Activated T-helper 1 cell treated with Interleukin-2 at 50 U/mL for 16 hours (primary cell): ENCODE measurements around the gene CIC.
A peak's percentile ranks its signal among the peaks of the same experiment; 100 is the strongest.

Source experiments
- DNase-seq: peaks from one replicate; pipeline ENCODE4 v3.0.0-alpha.2; 2020; ENCODE audit warnings: low read depth

The CIC gene

GRCh38 chr19:42277821-42278451 is 8.9 kb downstream of the CIC start:
- DNase-seq, result no peak

DNA sequence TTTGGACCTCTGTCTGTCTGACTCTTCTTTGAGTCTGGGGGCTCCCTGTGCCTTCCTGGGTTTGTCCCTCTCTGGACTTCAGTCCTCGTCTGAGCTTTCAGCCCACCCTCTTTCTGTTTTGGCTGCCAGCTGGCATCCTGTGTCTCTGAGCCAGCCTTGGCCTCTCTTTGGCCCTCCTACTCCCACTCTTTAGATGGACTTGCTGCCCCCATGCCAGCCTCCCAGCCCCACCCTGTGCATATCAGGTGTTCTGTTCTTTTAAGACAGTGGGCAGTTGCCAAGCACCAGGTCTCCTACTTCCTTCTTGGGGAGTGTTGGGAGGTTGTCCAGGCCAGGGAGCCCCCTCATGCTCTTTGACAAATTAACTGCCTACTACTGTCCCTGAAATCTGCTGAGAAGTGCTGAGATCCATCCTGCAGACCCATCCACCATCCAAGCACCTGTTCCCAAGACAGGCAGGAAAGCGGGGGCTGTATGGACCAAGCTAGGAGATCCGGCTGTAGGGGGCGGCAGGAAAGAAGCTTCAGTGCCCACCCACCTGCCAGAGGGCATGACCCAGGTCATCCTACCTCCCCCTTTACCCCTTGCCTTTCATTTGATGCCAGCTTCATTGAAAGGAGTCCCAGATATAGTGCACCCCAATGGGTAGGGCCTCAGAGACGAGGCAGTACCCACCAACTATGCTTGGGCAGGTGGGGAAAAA is 9.6 kb downstream of the CIC start:
- no peak for DNase-seq

DNA sequence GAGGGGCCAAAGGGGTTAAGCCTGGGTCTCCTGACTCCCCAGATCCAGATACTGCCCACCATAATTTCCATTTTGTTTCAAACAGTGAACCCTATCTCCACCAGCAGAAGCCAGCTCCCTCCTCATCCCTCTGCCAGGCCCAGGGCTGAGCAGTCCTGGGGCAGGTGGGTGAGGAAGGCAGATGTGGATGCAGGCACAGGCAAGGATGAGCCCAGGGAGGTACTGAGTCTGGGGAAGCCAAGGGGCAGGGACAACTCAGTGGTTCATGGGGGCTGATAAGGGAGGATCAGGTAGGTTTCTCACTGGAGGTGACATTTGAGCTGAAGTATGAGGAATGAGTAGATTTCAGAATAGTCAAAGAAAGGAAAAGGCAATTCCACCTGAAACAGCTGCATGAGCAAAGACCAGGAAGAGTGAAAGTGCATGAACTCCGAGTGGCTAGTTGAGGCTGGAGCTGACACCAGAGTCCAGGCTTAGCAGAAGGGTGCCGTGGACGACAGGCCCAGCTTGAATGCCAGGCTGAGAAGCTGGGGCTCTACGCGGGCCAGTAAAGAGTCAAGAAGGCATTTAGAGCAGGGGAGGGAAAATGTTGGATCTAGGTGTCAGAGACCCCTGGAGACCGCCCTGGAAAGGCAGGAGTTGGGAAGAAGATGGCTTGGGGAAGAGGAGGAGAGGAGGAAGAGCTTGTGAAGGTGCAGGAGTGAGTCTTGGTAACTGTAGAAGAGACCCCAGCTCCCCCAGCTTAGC is 10.3 kb downstream of the CIC start:
- no peak for DNase-seq

DNA sequence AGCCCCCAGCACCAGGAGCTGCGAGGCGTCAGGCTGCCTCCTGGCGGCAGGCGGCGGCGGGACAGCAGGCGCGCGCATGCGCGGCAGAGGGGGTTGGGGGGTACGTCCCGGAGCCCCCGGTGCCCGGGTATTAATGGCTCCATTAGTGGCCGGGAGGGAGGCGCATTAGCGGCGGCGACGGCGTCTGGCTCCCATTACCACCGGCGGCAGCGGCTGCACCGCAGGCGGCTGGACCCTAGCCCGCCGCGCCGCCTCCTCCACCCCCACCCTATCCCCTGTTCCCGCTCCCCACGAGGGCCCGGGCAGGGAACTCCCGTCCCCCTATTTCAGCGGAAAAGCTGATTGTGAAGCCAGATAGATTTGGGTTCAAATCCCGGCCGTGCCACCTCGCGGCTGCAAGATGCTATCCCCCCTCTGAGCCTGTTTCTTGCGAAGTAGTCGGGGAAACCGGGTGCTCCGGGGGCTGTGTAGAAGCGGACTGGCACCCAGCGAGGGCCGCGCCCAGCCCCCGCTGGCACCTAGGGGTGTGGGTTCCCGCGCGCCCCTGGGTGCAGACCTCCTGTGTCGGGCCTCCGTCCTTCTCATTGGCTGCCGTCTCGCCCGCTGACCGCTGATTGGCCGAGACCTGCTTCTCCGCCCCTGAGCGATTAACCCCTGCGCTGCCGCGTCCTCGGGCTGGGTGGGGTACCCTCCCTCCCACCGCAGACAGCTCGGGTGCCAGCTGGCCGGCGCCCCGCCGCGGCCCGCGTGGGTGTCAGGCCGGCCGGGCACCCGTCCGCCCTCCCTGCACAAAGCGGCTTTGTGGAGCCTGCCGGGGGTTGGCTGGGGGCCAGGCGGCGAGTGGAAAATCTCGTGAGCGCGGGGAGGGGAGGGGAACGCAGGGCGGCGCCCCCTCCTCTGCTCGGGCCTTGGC is 11.1 kb downstream of the CIC start:
- DNase-seq, result peak; percentile 78

- DNase-seq, result no peak
Measured at GRCh38 chr19:42280815-42281145, 11.7 kb downstream of the CIC start.

GRCh38 chr19:42281146-42281826 is 12.2 kb downstream of the CIC start:
- DNase-seq, result no peak

DNA sequence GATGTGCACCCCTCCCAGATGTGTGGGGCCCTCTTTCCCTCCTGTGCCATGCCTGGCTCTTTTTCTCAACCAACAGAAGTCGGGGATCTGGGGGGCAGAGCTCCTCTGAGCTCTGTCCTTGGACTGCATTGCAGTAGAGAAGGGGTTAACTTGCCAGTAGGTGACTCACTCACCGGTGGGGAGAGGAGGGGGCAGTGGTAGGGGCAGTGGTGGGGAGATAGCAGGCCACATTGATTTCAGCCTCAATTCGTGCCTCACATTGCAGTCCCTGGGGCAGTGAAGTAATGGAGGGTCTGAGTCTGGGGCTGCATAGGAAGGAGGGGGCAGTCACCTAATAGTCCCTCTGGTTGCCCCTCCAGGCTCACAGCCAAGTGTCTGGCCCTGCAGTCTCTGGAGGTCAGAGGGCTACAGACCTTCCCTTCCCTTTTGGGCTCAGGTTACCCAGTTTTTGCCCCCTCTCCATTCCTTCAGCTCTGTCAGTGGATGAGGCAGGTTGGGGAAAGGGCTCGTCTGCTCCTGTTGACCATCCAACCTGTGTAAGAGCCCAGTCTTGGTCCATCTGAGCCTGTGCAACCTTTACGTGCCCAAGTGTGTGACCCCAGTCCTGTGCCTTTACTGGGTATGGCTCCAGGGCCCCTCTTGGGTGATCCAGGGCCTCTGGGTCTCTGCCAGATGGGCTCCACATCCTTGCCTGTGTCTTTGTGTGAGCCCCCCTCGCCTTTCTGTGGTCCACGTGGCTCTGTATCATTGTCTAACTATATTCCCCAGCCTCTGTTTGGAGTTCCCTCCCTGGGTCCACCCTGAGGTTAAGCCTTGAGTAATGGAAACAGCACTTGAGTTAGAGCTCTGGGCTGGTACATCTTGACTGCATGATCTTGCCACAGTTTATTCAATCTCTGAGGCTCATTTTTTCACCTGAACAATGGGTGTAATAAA is 13.0 kb downstream of the CIC start:
- DNase-seq, result no peak

- no peak for DNase-seq
Measured at GRCh38 chr19:42282819-42283187, 13.8 kb downstream of the CIC start.

DNA sequence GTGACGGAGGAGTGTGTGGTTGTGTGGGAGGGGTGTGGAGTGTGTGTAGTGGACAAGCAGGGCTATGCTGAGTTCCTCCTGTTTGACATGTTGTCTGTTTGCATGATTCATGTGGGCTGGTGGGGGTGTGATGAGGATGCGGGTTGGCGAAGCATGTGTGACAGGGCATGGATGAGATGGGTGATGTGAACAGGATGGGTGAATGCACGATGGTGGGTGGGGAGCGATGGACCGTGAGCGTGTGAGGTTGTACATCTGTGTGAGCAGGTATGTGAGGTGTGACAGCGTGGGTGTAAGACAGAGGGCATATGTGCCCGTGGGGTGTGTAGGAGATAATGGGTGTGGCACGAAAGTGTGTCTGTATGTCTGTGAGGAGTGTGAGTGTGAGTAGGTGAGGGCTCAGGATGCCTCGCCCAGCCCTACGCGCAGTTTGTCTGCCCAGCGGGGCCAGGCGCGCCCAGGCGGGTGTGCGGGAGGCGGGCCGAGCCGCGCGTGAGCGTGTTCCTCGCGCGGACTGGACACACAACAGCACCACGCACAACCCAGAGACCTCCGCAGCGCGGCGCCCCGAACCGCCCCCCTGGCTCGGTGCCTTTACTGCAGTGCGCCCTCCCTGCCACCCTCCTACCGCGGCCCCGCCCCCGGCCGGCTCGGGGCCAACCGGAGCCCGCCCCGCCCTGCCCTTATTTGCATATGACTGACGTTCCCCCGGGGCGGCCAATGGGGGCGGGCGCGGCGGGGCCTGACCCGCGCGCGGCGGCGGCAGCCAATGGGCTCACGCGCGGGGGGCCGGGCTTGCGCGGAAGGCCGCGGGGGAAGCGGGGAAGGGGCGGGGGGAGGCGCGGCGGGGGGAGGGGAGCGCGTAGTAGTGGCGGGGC is 14.4 kb downstream of the CIC start:
- peak; percentile 98 for DNase-seq

DNA sequence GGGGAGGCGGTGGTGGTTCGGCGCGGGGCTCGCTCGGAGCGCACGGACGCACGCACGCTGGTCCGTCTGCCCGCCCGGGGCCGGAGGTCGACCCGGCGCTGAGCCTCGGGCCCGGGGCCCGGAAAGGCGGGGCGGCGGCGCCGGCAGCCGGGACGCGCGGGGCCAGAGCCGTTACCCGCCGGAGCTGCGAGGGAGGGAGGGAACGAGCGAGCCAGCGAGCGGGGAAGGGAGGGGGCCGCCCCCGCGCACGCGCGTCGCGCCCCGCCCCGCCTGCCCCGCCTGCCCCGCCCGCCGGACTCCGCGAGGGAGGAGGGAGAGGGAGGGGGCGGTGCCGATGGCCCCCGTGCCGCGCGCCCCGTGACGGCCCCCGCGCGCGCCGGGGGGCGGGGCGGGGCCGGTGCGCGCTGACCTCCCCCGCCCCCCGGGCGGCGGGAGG is 15.0 kb downstream of the CIC start:
- peak; percentile 74 for DNase-seq

- DNase-seq, result no peak
Measured at GRCh38 chr19:42284591-42285341, 15.7 kb downstream of the CIC start.

DNA sequence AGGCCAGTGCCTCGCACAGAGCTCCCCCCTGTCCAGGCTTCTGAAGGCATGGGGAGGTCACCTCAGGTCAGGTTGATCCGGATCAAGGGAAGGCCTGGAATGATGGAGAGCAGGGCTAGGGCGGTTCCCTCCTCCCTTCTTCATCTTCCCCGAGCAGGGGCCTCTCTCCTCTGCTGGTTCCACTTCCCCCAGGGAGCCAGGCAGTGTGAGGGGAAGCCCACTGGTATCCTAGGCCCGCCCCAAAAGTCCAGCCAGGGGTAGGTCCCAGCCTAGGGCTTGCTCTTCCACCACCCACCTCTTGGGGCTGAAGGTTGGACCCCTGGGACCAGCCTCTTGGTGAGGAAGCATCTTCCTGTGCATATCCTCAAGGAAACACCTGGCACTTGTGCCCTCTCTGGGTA is 16.5 kb downstream of the CIC start:
- no peak for DNase-seq

DNA sequence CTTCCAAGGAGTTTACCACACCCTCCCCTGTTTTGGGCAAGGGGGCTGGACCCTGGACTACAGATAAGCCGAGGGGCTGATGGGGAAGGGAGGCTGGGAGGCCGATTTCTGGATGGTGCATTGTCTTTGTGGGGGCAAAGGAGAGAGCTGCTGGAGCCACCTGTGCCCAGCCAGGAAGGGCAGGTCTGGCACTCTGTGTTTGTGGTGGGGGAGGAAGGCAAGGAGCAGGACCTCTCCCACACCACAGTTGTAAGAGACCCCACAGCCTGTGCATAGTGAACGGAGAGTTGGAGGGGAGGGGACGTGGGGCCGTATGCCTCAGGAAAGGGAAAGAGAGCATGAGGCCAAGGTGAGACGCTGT is 16.9 kb downstream of the CIC start:
- no peak for DNase-seq

DNA sequence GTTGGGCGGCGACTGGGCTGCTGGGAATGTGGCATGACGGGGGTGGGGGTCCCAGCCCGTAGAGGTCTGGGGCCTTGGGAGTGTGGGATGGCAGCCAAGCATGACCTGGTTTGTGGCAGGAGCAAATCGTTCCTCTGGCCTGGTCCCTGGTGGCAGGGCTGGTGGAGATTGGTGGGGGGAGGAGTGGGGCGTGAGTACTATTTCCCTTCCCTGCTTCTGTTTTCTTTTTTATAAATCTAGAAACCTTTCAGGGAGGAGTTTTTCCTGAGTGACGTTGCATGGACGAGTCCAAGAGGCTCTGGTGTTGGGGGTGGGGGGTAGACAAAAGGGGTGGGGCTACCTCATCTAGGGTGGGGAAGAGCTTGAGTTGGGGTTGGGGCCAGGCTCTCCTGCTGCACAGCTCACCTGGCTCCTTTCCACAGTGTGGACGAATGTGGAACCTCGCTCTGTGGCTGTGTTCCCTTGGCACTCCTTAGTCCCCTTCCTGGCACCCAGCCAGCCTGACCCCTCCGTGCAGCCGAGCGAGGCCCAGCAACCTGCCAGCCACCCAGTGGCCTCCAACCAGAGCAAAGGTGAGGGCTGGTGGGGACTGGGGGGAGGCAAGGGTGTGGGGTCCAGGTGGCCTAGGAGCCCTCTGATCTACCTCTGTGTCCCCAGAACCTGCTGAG is 17.4 kb downstream of the CIC start:
- no peak for DNase-seq

DNA sequence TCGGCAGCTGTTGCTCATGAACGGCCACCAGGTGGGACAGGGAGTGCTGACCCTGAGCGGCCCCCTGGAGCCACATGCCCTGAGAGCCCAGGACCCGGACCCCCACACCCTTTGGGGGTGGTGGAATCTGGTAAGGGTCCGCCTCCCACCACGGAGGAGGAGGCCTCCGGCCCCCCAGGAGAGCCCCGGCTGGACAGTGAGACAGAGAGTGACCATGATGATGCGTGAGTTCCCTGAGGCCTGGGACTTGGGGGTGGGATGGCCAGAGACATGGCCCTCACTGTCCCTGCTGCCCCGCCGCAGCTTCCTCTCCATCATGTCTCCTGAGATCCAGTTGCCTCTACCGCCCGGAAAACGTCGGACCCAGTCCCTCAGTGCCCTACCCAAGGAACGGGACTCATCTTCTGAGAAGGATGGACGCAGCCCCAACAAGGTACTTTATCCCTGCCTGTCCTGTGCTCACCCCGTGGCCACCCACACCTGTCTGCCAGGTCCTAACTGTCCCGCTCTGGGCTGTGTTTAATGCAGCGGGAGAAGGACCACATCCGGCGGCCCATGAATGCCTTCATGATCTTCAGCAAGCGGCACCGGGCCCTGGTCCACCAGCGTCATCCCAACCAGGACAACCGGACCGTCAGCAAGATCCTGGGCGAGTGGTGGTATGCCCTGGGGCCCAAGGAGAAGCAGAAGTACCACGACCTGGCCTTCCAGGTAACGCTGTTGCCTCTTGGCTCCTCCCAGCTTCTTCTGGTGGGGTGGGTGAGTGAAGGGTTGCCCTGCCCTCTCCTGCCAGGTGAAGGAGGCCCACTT is 18.2 kb downstream of the CIC start:
- DNase-seq, result no peak

- DNase-seq, result no peak
Measured at GRCh38 chr19:42287827-42288107, 18.7 kb downstream of the CIC start.

DNA sequence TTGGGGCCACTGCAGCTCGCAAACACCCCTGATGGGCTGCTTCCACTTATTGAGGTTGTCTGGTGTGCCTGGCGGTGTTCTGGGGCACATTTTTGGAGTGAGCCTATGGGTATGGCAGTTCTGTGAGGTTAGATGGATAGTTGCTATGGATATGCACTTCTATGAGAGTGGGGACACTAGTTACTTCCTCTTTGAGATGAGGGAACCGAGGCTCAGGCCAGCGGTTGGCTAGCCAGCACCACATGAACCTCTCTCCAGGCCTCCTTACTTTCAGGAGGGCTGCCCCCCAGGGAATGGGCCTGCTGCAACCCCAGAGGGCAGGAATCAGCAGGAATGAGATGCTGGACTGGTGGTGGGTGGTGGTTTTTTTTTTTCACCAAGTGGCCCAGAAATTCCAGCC is 19.3 kb downstream of the CIC start:
- DNase-seq, result no peak
